ENCODE measurements around the gene PPP1R12C. TPM values are rescaled to one million over a fixed set of nuclear protein-coding genes. Genes with fewer than 3 reads are reported as not detected.

The PPP1R12C gene
- total RNA-seq, 1 donor from 2014 or later = 21.8 TPM

GRCh38 chr19:55094456-55095259, 22.8 kb downstream of the PPP1R12C start:
- no peaks in the 10 kb centered on the region for H3K36me3 ChIP-seq
- no peaks in the 10 kb centered on the region for H3K79me2 ChIP-seq (ENCODE audit: low read depth)
- H3K4me1 Mint-ChIP-seq = peaks cover 14% of the 10 kb centered on the region
- no peak overlapping the region for H3K4me3 ChIP-seq
- no peak overlapping the region for H3K4me2 ChIP-seq
- peak overlapping the region; percentile 74 for H3K27ac Mint-ChIP-seq
- H3K4me3 Mint-ChIP-seq = peak overlapping the region; percentile 41
- peaks cover 2% of the 10 kb centered on the region for H3K9me3 Mint-ChIP-seq
- peaks cover 49% of the 10 kb centered on the region for H4K20me1 ChIP-seq (ENCODE audit: low read depth)
- TF ChIP-seq EZH2phosphoT487 (IDR thresholded peaks at IDR 0.05) (no peak), EZH2 (IDR thresholded peaks at IDR 0.05) (no peak), CTCF (IDR thresholded peaks at IDR 0.05) (peak; percentile 39)
- H3K36me3 Mint-ChIP-seq = peaks cover 6% of the 10 kb centered on the region
- H3K27me3 Mint-ChIP-seq (ENCODE audit: insufficient read depth, low read depth) = peaks cover 2% of the 10 kb centered on the region
- H3K4me1 ChIP-seq = peaks cover 13% of the 10 kb centered on the region
- peaks cover 16% of the 10 kb centered on the region for H3F3A ChIP-seq (ENCODE audit: low read depth)
- no peak overlapping the region for H2AFZ ChIP-seq (replicated peaks)
- no peaks in the 10 kb centered on the region for H3K27me3 ChIP-seq
- no peak overlapping the region for H3K9ac ChIP-seq
- peak; percentile 60 for DNase-seq (ENCODE audit: low spot score)
- H3K9me3 ChIP-seq (ENCODE audit: low read depth) = no peaks in the 10 kb centered on the region
- H3K27ac ChIP-seq = no peak overlapping the region

GRCh38 chr19:55092423-55093318, 24.8 kb downstream of the PPP1R12C start:
- H3K4me1 Mint-ChIP-seq = peaks cover 24% of the 10 kb centered on the region
- H3K27me3 Mint-ChIP-seq (ENCODE audit: insufficient read depth, low read depth) = peaks cover 12% of the 10 kb centered on the region
- peak overlapping the region; percentile 39 for H3K4me2 ChIP-seq

GRCh38 chr19:55091955-55092354, 25.5 kb downstream of the PPP1R12C start:
- Mint-ChIP-seq H3K36me3 (peaks cover 8% of the 10 kb centered on the region), H3K9me3 (peaks cover 2% of the 10 kb centered on the region), H3K27ac (no peak overlapping the region), H3K4me1 (peaks cover 28% of the 10 kb centered on the region), H3K27me3 (ENCODE audit: insufficient read depth, low read depth) (peaks cover 12% of the 10 kb centered on the region), H3K4me3 (no peak overlapping the region)
- H3K4me1 ChIP-seq = peaks cover 22% of the 10 kb centered on the region
- peaks cover 30% of the 10 kb centered on the region for H3F3A ChIP-seq (ENCODE audit: low read depth)
- H3K4me2 ChIP-seq = peak overlapping the region; percentile 39
- no peak for TF ChIP-seq EZH2phosphoT487 (IDR thresholded peaks at IDR 0.05)
- no peak for TF ChIP-seq CTCF (IDR thresholded peaks at IDR 0.05)
- no peak for TF ChIP-seq EZH2 (IDR thresholded peaks at IDR 0.05)
- H4K20me1 ChIP-seq (ENCODE audit: low read depth) = peaks cover 51% of the 10 kb centered on the region
- H2AFZ ChIP-seq (replicated peaks) = no peak overlapping the region
- H3K27ac ChIP-seq = no peak overlapping the region
- peaks cover 3% of the 10 kb centered on the region for H3K79me2 ChIP-seq (ENCODE audit: low read depth)
- no peak overlapping the region for H3K9ac ChIP-seq
- no peaks in the 10 kb centered on the region for H3K36me3 ChIP-seq
- peak; percentile 62 for DNase-seq (ENCODE audit: low spot score)
- H3K27me3 ChIP-seq = no peaks in the 10 kb centered on the region
- no peaks in the 10 kb centered on the region for H3K9me3 ChIP-seq (ENCODE audit: low read depth)
- H3K4me3 ChIP-seq = peak overlapping the region; percentile 16

More at GRCh38 chr19:55092423-55093318, 24.8 kb downstream of the PPP1R12C start:
- Histone ChIP-seq H3K4me3 (peak overlapping the region; percentile 16), H3F3A (ENCODE audit: low read depth) (peaks cover 25% of the 10 kb centered on the region), H3K4me1 (peaks cover 21% of the 10 kb centered on the region), H3K9me3 (ENCODE audit: low read depth) (no peaks in the 10 kb centered on the region), H2AFZ (replicated peaks) (no peak overlapping the region), H4K20me1 (ENCODE audit: low read depth) (peaks cover 51% of the 10 kb centered on the region), H3K27ac (no peak overlapping the region), H3K79me2 (ENCODE audit: low read depth) (peaks cover 1% of the 10 kb centered on the region), H3K9ac (no peak overlapping the region), H3K27me3 (no peaks in the 10 kb centered on the region), H3K36me3 (no peaks in the 10 kb centered on the region)
- peaks cover 8% of the 10 kb centered on the region for H3K36me3 Mint-ChIP-seq
- H3K4me3 Mint-ChIP-seq = no peak overlapping the region
- no peak overlapping the region for H3K27ac Mint-ChIP-seq
- DNase-seq (ENCODE audit: low spot score) = peak; percentile 46
- peaks cover 2% of the 10 kb centered on the region for H3K9me3 Mint-ChIP-seq
- no peak for TF ChIP-seq EZH2phosphoT487 (IDR thresholded peaks at IDR 0.05)
- no peak for TF ChIP-seq EZH2 (IDR thresholded peaks at IDR 0.05)
- TF ChIP-seq CTCF (IDR thresholded peaks at IDR 0.05) = no peak

Data from neural progenitor cell (in vitro differentiated cells).